Measurements from ENCODE around the gene L3MBTL1. TPM values are rescaled to one million over a fixed set of nuclear protein-coding genes. Genes with fewer than 3 reads are reported as not detected.

L3MBTL1 gene
- polyA plus RNA-seq, 1 donor (not counting 4 experiments of a cell fraction or from before 2014, with no cell fraction given) = 5.0 TPM

DNA sequence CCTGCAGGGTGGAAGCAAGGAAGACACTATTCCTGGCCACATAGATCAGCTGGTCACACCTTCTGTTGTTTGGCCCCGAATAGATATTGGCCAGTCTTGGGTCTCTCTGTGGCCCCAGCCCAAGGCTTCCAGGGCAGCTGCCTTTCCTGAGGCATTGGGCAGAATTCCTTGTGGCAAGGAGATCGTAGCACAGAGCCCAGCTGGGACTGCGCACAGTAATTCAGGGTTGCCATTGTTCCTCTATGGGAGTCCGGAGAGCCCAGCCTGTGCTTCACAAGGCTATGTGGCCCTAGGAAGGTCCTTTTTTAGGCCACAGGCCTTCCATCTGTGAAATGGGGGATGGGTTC lies 58.2 kb downstream of the L3MBTL1 start:
- no peaks in the 10 kb centered on the region for H3K4me1 ChIP-seq (ENCODE audit: control insufficient read depth, extremely low read depth, insufficient read depth, low read length)
- no peaks in the 10 kb centered on the region for H3K36me3 ChIP-seq (ENCODE audit: control insufficient read depth in 2 of 2, extremely low read depth in 1 of 2, insufficient read depth in 2 of 2, low read length in 2 of 2)
- H3K4me2 ChIP-seq (ENCODE audit: control insufficient read depth, extremely low read depth, insufficient read depth, low read depth, low read length) = no peak overlapping the region
- no peaks in the 10 kb centered on the region for H4K20me1 ChIP-seq (ENCODE audit: control insufficient read depth, extremely low read depth, insufficient read depth, low read length)
- no peak for TF ChIP-seq EZH2 (IDR thresholded peaks at IDR 0.05; ENCODE audit: low read length)
- TF ChIP-seq, protein P1, sequence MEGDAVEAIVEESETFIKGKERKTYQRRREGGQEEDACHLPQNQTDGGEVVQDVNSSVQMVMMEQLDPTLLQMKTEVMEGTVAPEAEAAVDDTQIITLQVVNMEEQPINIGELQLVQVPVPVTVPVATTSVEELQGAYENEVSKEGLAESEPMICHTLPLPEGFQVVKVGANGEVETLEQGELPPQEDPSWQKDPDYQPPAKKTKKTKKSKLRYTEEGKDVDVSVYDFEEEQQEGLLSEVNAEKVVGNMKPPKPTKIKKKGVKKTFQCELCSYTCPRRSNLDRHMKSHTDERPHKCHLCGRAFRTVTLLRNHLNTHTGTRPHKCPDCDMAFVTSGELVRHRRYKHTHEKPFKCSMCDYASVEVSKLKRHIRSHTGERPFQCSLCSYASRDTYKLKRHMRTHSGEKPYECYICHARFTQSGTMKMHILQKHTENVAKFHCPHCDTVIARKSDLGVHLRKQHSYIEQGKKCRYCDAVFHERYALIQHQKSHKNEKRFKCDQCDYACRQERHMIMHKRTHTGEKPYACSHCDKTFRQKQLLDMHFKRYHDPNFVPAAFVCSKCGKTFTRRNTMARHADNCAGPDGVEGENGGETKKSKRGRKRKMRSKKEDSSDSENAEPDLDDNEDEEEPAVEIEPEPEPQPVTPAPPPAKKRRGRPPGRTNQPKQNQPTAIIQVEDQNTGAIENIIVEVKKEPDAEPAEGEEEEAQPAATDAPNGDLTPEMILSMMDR (optimal IDR thresholded peaks at IDR 0.05 in 1 of 3, IDR thresholded peaks at IDR 0.05 in 1 of 3, conservative IDR thresholded peaks at IDR 0.05 in 1 of 3; ENCODE audit: extremely low read depth in 1 of 3, insufficient read depth in 2 of 3, low read length in 3 of 3) = no peak
- FAIRE-seq (no peak), DNase-seq (ENCODE audit: low read depth, low spot score) (no peak)
- no peaks in the 10 kb centered on the region for H3K9me1 ChIP-seq (ENCODE audit: control insufficient read depth, extremely low read depth, insufficient read depth, low read length)
- H3K27me3 ChIP-seq (ENCODE audit: control insufficient read depth, extremely low read depth, insufficient read depth, low read length) = peaks cover 3% of the 10 kb centered on the region
- no peaks in the 10 kb centered on the region for H3K79me2 ChIP-seq (ENCODE audit: control insufficient read depth, insufficient read depth, low read length)
- no peak overlapping the region for H3K27ac ChIP-seq (ENCODE audit: control insufficient read depth, insufficient read depth, low read length)
- dilution Hi-C loops (cut with MboI; ENCODE audit: extremely low pct_ligation_motif_present, low sequenced_read_pairs) = no loop called here
- H2AFZ ChIP-seq (ENCODE audit: control insufficient read depth, low read length) = no peak overlapping the region
- H3K9ac ChIP-seq (ENCODE audit: control insufficient read depth, extremely low read depth, insufficient read depth, low read length) = no peak overlapping the region
- H3K9me3 ChIP-seq (ENCODE audit: control insufficient read depth, low read depth, low read length) = no peaks in the 10 kb centered on the region
- no peak overlapping the region for H3K4me3 ChIP-seq (ENCODE audit: control insufficient read depth in 2 of 3, extremely low read depth in 1 of 3, insufficient read depth in 2 of 3, low read depth in 1 of 3, low read length in 3 of 3)

DNA sequence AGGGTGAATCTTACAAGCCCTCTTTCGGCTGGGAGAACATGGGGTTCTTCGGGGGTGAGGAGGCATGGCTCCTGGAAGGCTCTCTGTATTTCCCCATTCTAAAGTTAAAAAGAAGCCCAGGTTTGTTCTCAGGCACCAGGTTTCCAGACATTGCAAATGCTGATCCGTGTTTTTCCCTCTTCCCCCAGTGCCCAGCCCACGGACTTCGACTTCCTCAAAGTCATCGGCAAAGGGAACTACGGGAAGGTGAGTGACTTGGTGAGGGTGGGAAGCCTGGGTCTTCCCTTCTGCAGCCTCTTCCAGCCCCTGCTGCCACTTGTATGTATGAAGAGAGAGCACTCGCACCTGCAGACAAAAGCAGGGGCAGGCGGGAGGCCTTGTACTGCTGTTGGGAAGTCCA lies 60.0 kb downstream of the L3MBTL1 start:
- H3K79me2 ChIP-seq (ENCODE audit: control insufficient read depth, insufficient read depth, low read length) = no peaks in the 10 kb centered on the region
- H3K27me3 ChIP-seq (ENCODE audit: control insufficient read depth, extremely low read depth, insufficient read depth, low read length) = peaks cover 3% of the 10 kb centered on the region
- DNase-seq (ENCODE audit: low read depth, low spot score) (no peak), FAIRE-seq (no peak)
- no peak overlapping the region for H2AFZ ChIP-seq (ENCODE audit: control insufficient read depth, low read length)
- H4K20me1 ChIP-seq (ENCODE audit: control insufficient read depth, extremely low read depth, insufficient read depth, low read length) = no peaks in the 10 kb centered on the region
- no peaks in the 10 kb centered on the region for H3K4me1 ChIP-seq (ENCODE audit: control insufficient read depth, extremely low read depth, insufficient read depth, low read length)
- no peak overlapping the region for H3K4me2 ChIP-seq (ENCODE audit: control insufficient read depth, extremely low read depth, insufficient read depth, low read depth, low read length)
- dilution Hi-C loops (cut with MboI; ENCODE audit: extremely low pct_ligation_motif_present, low sequenced_read_pairs) = no loop called here
- no peaks in the 10 kb centered on the region for H3K9me1 ChIP-seq (ENCODE audit: control insufficient read depth, extremely low read depth, insufficient read depth, low read length)
- H3K4me3 ChIP-seq (ENCODE audit: control insufficient read depth in 2 of 3, extremely low read depth in 1 of 3, insufficient read depth in 2 of 3, low read depth in 1 of 3, low read length in 3 of 3) = no peak overlapping the region
- H3K36me3 ChIP-seq (ENCODE audit: control insufficient read depth in 2 of 2, extremely low read depth in 1 of 2, insufficient read depth in 2 of 2, low read length in 2 of 2) = no peaks in the 10 kb centered on the region
- no peaks in the 10 kb centered on the region for H3K9me3 ChIP-seq (ENCODE audit: control insufficient read depth, low read depth, low read length)
- H3K9ac ChIP-seq (ENCODE audit: control insufficient read depth, extremely low read depth, insufficient read depth, low read length) = no peak overlapping the region
- H3K27ac ChIP-seq (ENCODE audit: control insufficient read depth, insufficient read depth, low read length) = no peak overlapping the region
- TF ChIP-seq EZH2 (IDR thresholded peaks at IDR 0.05; ENCODE audit: low read length) = no peak
- TF ChIP-seq, protein P1 (optimal IDR thresholded peaks at IDR 0.05 in 1 of 3, IDR thresholded peaks at IDR 0.05 in 1 of 3, conservative IDR thresholded peaks at IDR 0.05 in 1 of 3; ENCODE audit: extremely low read depth in 1 of 3, insufficient read depth in 2 of 3, low read length in 3 of 3) = no peak

Data from keratinocyte (primary cell).